GM12891 (cell line): ENCODE results near the gene SLC4A8.

ENCODE experiments used
- PAX5 ChIP-seq: IDR thresholded peaks from 2 replicates; pipeline ENCODE4 v1.6.1; 2011; ENCODE audit warnings: low read length, moderate library complexity, mild to moderate bottlenecking; ENCODE audit not compliant: insufficient read depth, severe bottlenecking
- POLR2A ChIP-seq: IDR thresholded peaks from 2 replicates; pipeline ENCODE4 v1.6.1; 2011; ENCODE audit warnings: low read depth, low read length, control low read depth
- POLR2AphosphoS5 ChIP-seq: IDR thresholded peaks from 2 replicates; pipeline ENCODE4 v1.6.1; 2011; ENCODE audit warnings: low read depth, low read length, control low read depth
- POU2F2 ChIP-seq: IDR thresholded peaks from 2 replicates; pipeline ENCODE4 v1.6.1; 2011; ENCODE audit warnings: low read depth, mild to moderate bottlenecking, control low read depth, low read length, moderate library complexity
- TAF1 ChIP-seq: IDR thresholded peaks from 2 replicates; pipeline ENCODE4 v1.6.1; 2011; ENCODE audit warnings: low read depth, low read length, control low read depth

DNA sequence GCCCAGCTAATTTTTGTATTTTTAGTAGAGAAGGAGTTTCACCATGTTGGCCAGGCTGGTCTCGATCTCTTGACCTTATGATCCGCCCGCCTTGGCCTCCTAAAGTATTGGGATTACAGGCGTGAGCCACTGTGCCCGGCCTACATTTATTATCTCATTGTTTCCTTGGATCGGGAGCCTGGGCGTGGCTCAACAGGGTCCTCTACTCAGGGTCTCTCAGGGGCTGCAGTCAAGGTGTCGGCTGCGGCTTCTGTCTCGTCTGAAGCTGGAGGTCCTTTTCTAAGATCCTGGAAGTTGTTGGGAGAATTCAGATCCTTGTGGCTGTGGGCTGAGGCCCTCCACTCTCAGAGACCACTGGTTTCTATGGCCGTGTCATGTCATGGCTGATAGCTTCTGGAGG lies 100.9 kb downstream of the SLC4A8 start:
- TF ChIP-seq POLR2AphosphoS5 = no peak
- TF ChIP-seq POLR2A = no peak
- no peak for TF ChIP-seq TAF1
- no peak for TF ChIP-seq PAX5
- no peak for TF ChIP-seq POU2F2
